Neural cell (in vitro differentiated cells): ENCODE data around the gene ADAMTS6.

Experiments used
- CTCF ChIP-seq: fragments of 450-650 bp; IDR thresholded peaks from 2 replicates; pipeline ENCODE4 v1.5.1; 2014; ENCODE audit warnings: antibody characterized with exemption, mild to moderate bottlenecking, moderate library complexity; ENCODE audit not compliant: poor library complexity, severe bottlenecking
- EP300 ChIP-seq: fragments of 450-650 bp; conservative IDR thresholded peaks from 2 replicates; pipeline ENCODE4 v1.6.1; 2014; ENCODE audit warnings: antibody characterized with exemption, mild to moderate bottlenecking, moderate library complexity; ENCODE audit not compliant: poor library complexity, severe bottlenecking
- EZH2 ChIP-seq: fragments of 200-600, 300-800 bp; shearing (Covaris generic), sonication (generic); IDR thresholded peaks from 2 replicates; pipeline ENCODE4 v1.6.1; 2014; ENCODE audit warnings: antibody characterized with exemption, low read length, borderline replicate concordance, mild to moderate bottlenecking; ENCODE audit not compliant: insufficient read depth, poor library complexity, severe bottlenecking
- MXI1 ChIP-seq: fragments of 450-650 bp; conservative IDR thresholded peaks from 2 replicates; pipeline ENCODE4 v1.6.1; 2014; ENCODE audit warnings: antibody characterized with exemption, mild to moderate bottlenecking; ENCODE audit not compliant: poor library complexity, severe bottlenecking
- POLR2AphosphoS5 ChIP-seq: IDR thresholded peaks from 2 replicates; pipeline ENCODE4 v1.6.1; 2012
- RAD21 ChIP-seq: fragments of 450-650 bp; conservative IDR thresholded peaks from 2 replicates; pipeline ENCODE4 v1.6.1; 2014; ENCODE audit warnings: antibody characterized with exemption, mild to moderate bottlenecking, moderate library complexity
- REST ChIP-seq: IDR thresholded peaks from 2 replicates; pipeline ENCODE4 v1.6.1; 2012; ENCODE audit warnings: borderline replicate concordance
- SMC3 ChIP-seq: fragments of 450-650 bp; conservative IDR thresholded peaks from 2 replicates; pipeline ENCODE4 v1.6.1; 2014; ENCODE audit warnings: antibody characterized with exemption, mild to moderate bottlenecking, moderate library complexity; ENCODE audit not compliant: poor library complexity

- TF ChIP-seq POLR2AphosphoS5 (no peak), MXI1 (no peak), EZH2 (no peak), CTCF (no peak), REST (no peak), SMC3 (no peak), EP300 (no peak), RAD21 (no peak)
Observed at GRCh38 chr5:65455064-65455463, 26.7 kb downstream of the ADAMTS6 start.
